IMR-90 (cell line): ENCODE measurements around the gene TMUB1. TPM values are rescaled to one million over a fixed set of nuclear protein-coding genes. Genes with fewer than 3 reads are reported as not detected.

Experiments
- ATAC-seq: fragments of 200-7000 bp; cut with Tn5 transposase; 2 replicates; pipeline ENCODE4 v1.9.1; 2020; ENCODE audit warnings: low read depth, mild to moderate bottlenecking, moderate library complexity
- BruUV-seq: library from RNA; stranded (reverse); fragments of 400-500 nt; replicated peaks from 2 replicates; lab custom pipeline; 2021; lab: Mats Ljungman, UMichigan
- CTCF ChIA-PET: fragments of 300-600 bp; formaldehyde crosslinking; extraction: SDS; loops from one replicate; lab custom pipeline; 2021; ENCODE audit warnings: antibody characterized with exemption; lab: Yijun Ruan, JAX
- POLR2A ChIA-PET: fragments of 300-600 bp; sonication (Branson Sonifier 250); formaldehyde crosslinking; loops from one replicate; lab custom pipeline; 2022; ENCODE audit warnings: antibody characterized with exemption; ENCODE audit not compliant: unreplicated experiment; lab: Charles Lee
- DNase-seq: peaks from one replicate; pipeline ENCODE4 v3.0.0; 2013
- H2AFZ ChIP-seq: replicated peaks from 2 replicates; pipeline ENCODE3; 2013; ENCODE audit warnings: low read length, mild to moderate bottlenecking; ENCODE audit not compliant: poor library complexity
- H2AK5ac ChIP-seq: 2 replicates; pipeline ENCODE4 v1.6.1; 2013; ENCODE audit warnings: low read depth, low read length, inconsistent platforms
- H2AK9ac ChIP-seq: replicated peaks from 2 replicates; pipeline ENCODE3; 2013; ENCODE audit warnings: mild to moderate bottlenecking, low read depth, low read length, moderate library complexity; ENCODE audit not compliant: poor library complexity
- H2BK120ac ChIP-seq: 2 replicates; pipeline ENCODE4 v1.6.1; 2013; ENCODE audit warnings: low read depth, low read length, inconsistent platforms
- H2BK15ac ChIP-seq: 3 replicates; pipeline ENCODE4 v1.6.1; 2013; ENCODE audit warnings: low read depth, low read length, inconsistent platforms
- H2BK20ac ChIP-seq: 2 replicates; pipeline ENCODE4 v1.6.1; 2013; ENCODE audit warnings: low read depth, mild to moderate bottlenecking, inconsistent platforms, low read length, moderate library complexity
- H2BK5ac ChIP-seq: 2 replicates; pipeline ENCODE4 v1.6.1; 2013; ENCODE audit warnings: mild to moderate bottlenecking, low read depth, low read length, inconsistent platforms; ENCODE audit not compliant: poor library complexity, severe bottlenecking
- H3K14ac ChIP-seq: replicated peaks from 2 replicates; pipeline ENCODE4 v1.6.1; 2013; ENCODE audit warnings: low read depth, low read length, inconsistent platforms
- H3K18ac ChIP-seq: 2 replicates; pipeline ENCODE4 v1.6.1; 2013; ENCODE audit warnings: low read depth, low read length, control low read depth
- H3K23ac ChIP-seq: 2 replicates; pipeline ENCODE4 v1.6.1; 2013; ENCODE audit warnings: low read depth, low read length, inconsistent platforms
- H3K27ac ChIP-seq: 2 replicates; pipeline ENCODE4 v1.5.1; 2013; ENCODE audit warnings: mild to moderate bottlenecking, control low read depth, low read length; ENCODE audit not compliant: insufficient read depth
- H3K27me3 ChIP-seq: 2 replicates; pipeline ENCODE4 v1.6.1; 2013; ENCODE audit warnings: low read length; ENCODE audit not compliant: control insufficient read depth, insufficient read depth
- H3K36me3 ChIP-seq: 2 replicates; pipeline ENCODE4 v1.6.1; 2013; ENCODE audit warnings: low read length, mixed read lengths; ENCODE audit not compliant: control insufficient read depth, insufficient read depth
- H3K4ac ChIP-seq: 2 replicates; pipeline ENCODE4 v1.6.1; 2013; ENCODE audit warnings: low read depth, low read length, inconsistent platforms
- H3K4me1 ChIP-seq: 2 replicates; pipeline ENCODE4 v1.6.1; 2013; ENCODE audit warnings: low read length, mixed read lengths; ENCODE audit not compliant: control insufficient read depth, insufficient read depth
- H3K4me2 ChIP-seq: 2 replicates; pipeline ENCODE4 v1.6.1; 2013; ENCODE audit warnings: low read depth, mild to moderate bottlenecking, control low read depth, low read length, moderate library complexity
- H3K4me3 ChIP-seq: 2 replicates; pipeline ENCODE4 v1.5.1; 2013; ENCODE audit warnings: low read depth, mild to moderate bottlenecking, control low read depth, low read length, moderate library complexity; ENCODE audit not compliant: insufficient read depth
- H3K56ac ChIP-seq: 2 replicates; pipeline ENCODE4 v1.6.1; 2013; ENCODE audit warnings: low read length, inconsistent platforms; ENCODE audit not compliant: insufficient read depth; ENCODE audit errors: extremely low read depth
- H3K79me1 ChIP-seq, 2 experiments: 2 replicates each; pipeline ENCODE4 v1.6.1; 2013; ENCODE audit warnings: low read length in 2 of 2, inconsistent platforms in 1 of 2, low read depth in 1 of 2
- H3K9ac ChIP-seq: 2 replicates; pipeline ENCODE4 v1.6.1; 2013; ENCODE audit warnings: low read depth, low read length, control low read depth
- H3K9me1 ChIP-seq: 2 replicates; pipeline ENCODE4 v1.6.1; 2013; ENCODE audit warnings: low read length, inconsistent platforms; ENCODE audit not compliant: insufficient read depth
- H3K9me3 ChIP-seq: 2 replicates; pipeline ENCODE4 v1.6.1; 2013; ENCODE audit warnings: low read length; ENCODE audit not compliant: control insufficient read depth, insufficient read depth
- H4K20me1 ChIP-seq: 2 replicates; pipeline ENCODE4 v1.6.1; 2013; ENCODE audit warnings: low read length, inconsistent platforms; ENCODE audit not compliant: insufficient read depth
- H4K5ac ChIP-seq: 2 replicates; pipeline ENCODE4 v1.6.1; 2013; ENCODE audit warnings: mild to moderate bottlenecking, low read depth, low read length, control low read depth
- H4K8ac ChIP-seq, 2 experiments: 2 replicates each; pipeline ENCODE4 v1.6.1; 2013; ENCODE audit warnings: low read depth in 2 of 2, low read length in 2 of 2, control low read depth in 1 of 2, inconsistent platforms in 1 of 2
- H4K91ac ChIP-seq: 2 replicates; pipeline ENCODE4 v1.6.1; 2013; ENCODE audit warnings: low read depth, low read length, inconsistent platforms; ENCODE audit not compliant: insufficient read depth
- CEBPB ChIP-seq: IDR thresholded peaks from 2 replicates; pipeline ENCODE4 v1.6.1; 2012; ENCODE audit warnings: low read depth, low read length, improper control_type of control experiment
- ELK1 ChIP-seq: fragments of 150-350 bp; IDR thresholded peaks from 2 replicates; pipeline ENCODE4 v1.6.1; 2016; ENCODE audit warnings: low read depth, mild to moderate bottlenecking, low read length, moderate library complexity, borderline replicate concordance
- FOS ChIP-seq: fragments of 150-350 bp; IDR thresholded peaks from 2 replicates; pipeline ENCODE4 v1.6.1; 2016; ENCODE audit warnings: low read depth, low read length
- MAFK ChIP-seq: IDR thresholded peaks from 2 replicates; pipeline ENCODE4 v1.6.1; 2012; ENCODE audit warnings: low read depth, low read length, improper control_type of control experiment
- MAZ ChIP-seq: IDR thresholded peaks from 2 replicates; pipeline ENCODE4 v1.6.1; 2012; ENCODE audit warnings: low read depth, mild to moderate bottlenecking, low read length, improper control_type of control experiment, moderate library complexity, borderline replicate concordance
- NFE2L2 ChIP-seq: fragments of 150-350 bp; IDR thresholded peaks from 2 replicates; pipeline ENCODE4 v1.6.1; 2016; ENCODE audit warnings: low read depth, mild to moderate bottlenecking, low read length
- POLR2A ChIP-seq: IDR thresholded peaks from 2 replicates; pipeline ENCODE4 v1.6.1; 2012; ENCODE audit warnings: mild to moderate bottlenecking, low read depth, low read length
- RFX5 ChIP-seq: IDR thresholded peaks from 2 replicates; pipeline ENCODE4 v1.8.0; 2012; ENCODE audit warnings: low read depth, mild to moderate bottlenecking, low read length, moderate library complexity
- WGBS, 2 experiments: methylation state at CpG; one replicate each; pipeline versions ENCODE4 v1.1.5 to v1.1.7; 2013; ENCODE audit warnings: missing lambda C conversion rate in 2 of 2; ENCODE audit not compliant: insufficient read length in 1 of 2; ENCODE audit errors: extremely low coverage in 2 of 2; 5-methylcytosine and 5-hydroxymethylcytosine counted together
- dilution Hi-C: fragments of 300-500 bp; cut with HindIII; formaldehyde crosslinking; loops from one replicate; pipeline ENCODE4 v1.14.3; 2018; ENCODE audit warnings: low sequenced_read_pairs; ENCODE audit not compliant: unreplicated experiment
- in situ Hi-C: fragments of 300-500 bp; cut with MboI; formaldehyde crosslinking; loops from 3 replicates; pipeline ENCODE4 v1.14.3; 2019; ENCODE audit warnings: low sequenced_read_pairs, inconsistent platforms, mixed read lengths
- intact Hi-C: fragments of 100-400 bp; cut with micrococcal nuclease; formaldehyde crosslinking; loops from 2 replicates; pipeline ENCODE4 v1.10.0; 2022
- polyA plus RNA-seq, 3 experiments: library from polyadenylated mRNA; depleted of rRNA; stranded (reverse); fragments of >200 nt; gene quantifications; 2 replicates each; pipeline ENCODE4 v1.2.3, GENCODE V29; 2012; ENCODE audit warnings: low replicate concordance in 1 of 3
- total RNA-seq: library from RNA; depleted of rRNA; stranded (reverse); fragments of >200 nt; gene quantifications from 2 replicates; pipeline ENCODE4 v1.2.3, GENCODE V29; 2012
- TF ChIP-seq, protein P1 (sequence below): fragments of 150-350 bp; IDR thresholded peaks from 2 replicates; pipeline ENCODE4 v1.6.1; 2017; ENCODE audit warnings: mild to moderate bottlenecking, antibody characterized with exemption, low read length, low read depth

Gene TMUB1
- total and polyA plus RNA-seq, 2 of the 4 experiments (the other 2 are of a cell fraction), result 6.8 to 29.8 TPM

- TF ChIP-seq MAZ (no peak), POLR2A (no peak; the same call in 1 of the 2 replicates)
These were observed 6.2 kb downstream of the TMUB1 start (continued) for GRCh38 chr7:151076863-151077704.

GRCh38 chr7:151075978-151076426 is 7.3 kb downstream of the TMUB1 start:
- Histone ChIP-seq H2BK120ac (no peak overlapping the region), H4K20me1 (peaks cover 22% of the 10 kb centered on the region), H3K23ac (no peak overlapping the region), H3K79me1 (peaks cover 13 to 57% of the 10 kb centered on the region in 2 experiments; a peak in 3 of 4 replicates), H4K91ac (no peak overlapping the region), H3K36me3 (peaks cover 62% of the 10 kb centered on the region), H2AK5ac (no peak overlapping the region), H3K27me3 (no peaks in the 10 kb centered on the region), H3K14ac (no peak overlapping the region), H4K8ac (no peak overlapping the region), H3K27ac (no peak overlapping the region), H2AK9ac (no peak overlapping the region), H2BK20ac (no peak overlapping the region), H3K9me3 (no peaks in the 10 kb centered on the region), H3K9me1 (no peaks in the 10 kb centered on the region), H3K9ac (no peak overlapping the region), H3K4ac (no peak overlapping the region), H3K4me2 (no peak overlapping the region), H3K4me3 (no peak overlapping the region), H2AFZ (peak overlapping the region; percentile 19), H3K4me1 (peaks cover 8% of the 10 kb centered on the region), H3K18ac (no peak overlapping the region), H2BK5ac (no peak overlapping the region), H2BK15ac (no peak overlapping the region), H4K5ac (no peak overlapping the region), H3K56ac (no peak overlapping the region)
- CTCF ChIA-PET, result no interaction called here
- WGBS, 2 experiments, result no CpG with 5 or more reads among the region's 22 CpGs
- DNase-seq (no peak), ATAC-seq (no peak)
- intact Hi-C loops, result no loop called here
- TSS peak; percentile 81 for BruUV-seq
- in situ Hi-C loops, result no loop called here
- dilution Hi-C loops, result no loop called here
- POLR2A ChIA-PET, result no interaction called here
- TF ChIP-seq, protein P1, sequence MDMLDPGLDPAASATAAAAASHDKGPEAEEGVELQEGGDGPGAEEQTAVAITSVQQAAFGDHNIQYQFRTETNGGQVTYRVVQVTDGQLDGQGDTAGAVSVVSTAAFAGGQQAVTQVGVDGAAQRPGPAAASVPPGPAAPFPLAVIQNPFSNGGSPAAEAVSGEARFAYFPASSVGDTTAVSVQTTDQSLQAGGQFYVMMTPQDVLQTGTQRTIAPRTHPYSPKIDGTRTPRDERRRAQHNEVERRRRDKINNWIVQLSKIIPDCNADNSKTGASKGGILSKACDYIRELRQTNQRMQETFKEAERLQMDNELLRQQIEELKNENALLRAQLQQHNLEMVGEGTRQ, result no peak
- TF ChIP-seq CEBPB (no peak), RFX5 (no peak), ELK1 (no peak), MAFK (no peak), NFE2L2 (no peak), FOS (no peak), POLR2A (no peak)
